ENCODE data around the gene B4GALT7. TPM values are rescaled to one million over a fixed set of nuclear protein-coding genes. Genes with fewer than 3 reads are reported as not detected.

B4GALT7 gene
- total RNA-seq, 1 donor from 2014 or later = 17.2 TPM

GRCh38 chr5:177598477-177598876 is 1.5 kb upstream of the B4GALT7 start:
- Histone ChIP-seq H3K27ac (replicated peaks) (no peak overlapping the region), H3K4me3 (no peak overlapping the region), H3K27me3 (ENCODE audit: low read depth) (no peaks in the 10 kb centered on the region), H3K36me3 (peaks cover 33% of the 10 kb centered on the region), H3K9me3 (replicated peaks) (no peaks in the 10 kb centered on the region), H3K4me1 (peaks cover 37% of the 10 kb centered on the region)
- no peak for DNase-seq
- TF ChIP-seq CTCF (IDR thresholded peaks at IDR 0.05; ENCODE audit: borderline replicate concordance) = no peak
- intact Hi-C loops (cut with micrococcal nuclease) = no loop called here

- TF ChIP-seq CTCF (IDR thresholded peaks at IDR 0.05; ENCODE audit: borderline replicate concordance) = no peak
- H3K4me3 ChIP-seq = peak overlapping the region; percentile 95
- H3K9me3 ChIP-seq (replicated peaks) = no peaks in the 10 kb centered on the region
- H3K4me1 ChIP-seq = peaks cover 33% of the 10 kb centered on the region
- intact Hi-C loops (cut with micrococcal nuclease) = no loop called here
- H3K27me3 ChIP-seq (ENCODE audit: low read depth) = no peaks in the 10 kb centered on the region
- peaks cover 12% of the 10 kb centered on the region for H3K36me3 ChIP-seq
- DNase-seq = no peak
- H3K27ac ChIP-seq (replicated peaks) = peak overlapping the region; percentile 95
These were observed 631 bp downstream of the B4GALT7 start for GRCh38 chr5:177600508-177601018.

GRCh38 chr5:177601126-177601525 is 1.2 kb downstream of the B4GALT7 start:
- H3K27ac ChIP-seq (replicated peaks) = no peak overlapping the region
- peaks cover 33% of the 10 kb centered on the region for H3K4me1 ChIP-seq
- TF ChIP-seq CTCF (IDR thresholded peaks at IDR 0.05; ENCODE audit: borderline replicate concordance) = no peak
- H3K4me3 ChIP-seq = peak overlapping the region; percentile 95
- intact Hi-C loops (cut with micrococcal nuclease) = no loop called here
- no peak for DNase-seq
- H3K9me3 ChIP-seq (replicated peaks) = no peaks in the 10 kb centered on the region
- no peaks in the 10 kb centered on the region for H3K27me3 ChIP-seq (ENCODE audit: low read depth)
- H3K36me3 ChIP-seq = peaks cover 6% of the 10 kb centered on the region

GRCh38 chr5:177601577-177602457 is 1.9 kb downstream of the B4GALT7 start:
- no peak overlapping the region for H3K4me3 ChIP-seq
- TF ChIP-seq CTCF (IDR thresholded peaks at IDR 0.05; ENCODE audit: borderline replicate concordance) = peak; percentile 17
- H3K9me3 ChIP-seq (replicated peaks) = no peaks in the 10 kb centered on the region
- H3K4me1 ChIP-seq = peaks cover 33% of the 10 kb centered on the region
- no peaks in the 10 kb centered on the region for H3K27me3 ChIP-seq (ENCODE audit: low read depth)
- DNase-seq = no peak
- intact Hi-C loops (cut with micrococcal nuclease) = no loop called here
- H3K27ac ChIP-seq (replicated peaks) = no peak overlapping the region
- no peaks in the 10 kb centered on the region for H3K36me3 ChIP-seq

GRCh38 chr5:177602458-177602830 is 2.5 kb downstream of the B4GALT7 start:
- H3K4me3 ChIP-seq = no peak overlapping the region
- intact Hi-C loops (cut with micrococcal nuclease) = no loop called here
- H3K4me1 ChIP-seq = peaks cover 39% of the 10 kb centered on the region
- no peaks in the 10 kb centered on the region for H3K9me3 ChIP-seq (replicated peaks)
- no peak for DNase-seq
- H3K27me3 ChIP-seq (ENCODE audit: low read depth) = no peaks in the 10 kb centered on the region
- no peak for TF ChIP-seq CTCF (IDR thresholded peaks at IDR 0.05; ENCODE audit: borderline replicate concordance)
- no peaks in the 10 kb centered on the region for H3K36me3 ChIP-seq
- no peak overlapping the region for H3K27ac ChIP-seq (replicated peaks)
